ENCODE measurements around the gene ENTR1.
"Not testable (repeated sequence)": the region's sequence is repeated elsewhere in the genome, so short reads cannot be mapped to it uniquely, and the experiment has no call there.

The ENTR1 gene

DNA sequence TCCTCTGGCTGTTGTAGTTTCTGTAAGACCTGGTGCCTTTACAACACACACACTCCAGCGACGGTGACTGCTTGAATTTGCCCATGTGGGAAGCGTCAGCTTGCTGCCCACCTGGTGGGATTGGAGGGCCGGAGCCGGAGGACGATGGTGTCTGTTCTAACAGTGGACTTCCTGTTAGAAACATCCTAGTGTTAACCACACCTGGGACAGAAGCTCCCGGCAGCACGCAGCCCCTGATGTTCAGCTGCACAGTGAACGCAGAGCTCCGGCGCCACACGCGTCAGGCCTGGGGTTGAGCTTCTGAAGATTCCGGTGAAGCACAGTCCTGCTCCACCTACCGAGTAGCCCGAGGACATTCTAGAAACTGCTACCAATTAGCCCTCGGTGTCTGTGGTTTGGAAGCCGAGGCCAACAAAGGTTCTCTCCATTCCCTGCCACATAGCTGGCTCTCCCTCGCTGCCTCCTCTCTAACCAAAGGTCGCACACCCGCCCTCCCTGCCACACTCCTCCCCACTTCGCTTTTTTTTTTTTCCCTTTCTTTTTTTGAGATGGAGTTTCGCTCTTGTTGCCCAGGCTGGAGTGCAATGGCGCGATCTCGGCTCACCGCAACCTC is 14.4 kb upstream of the ENTR1 start:
- no peak for DNase-seq
- in situ Hi-C loops (cut with MboI; ENCODE audit: low pct_unique_long_range_greater_than_20kb, low sequenced_read_pairs): no loop called here

DNA sequence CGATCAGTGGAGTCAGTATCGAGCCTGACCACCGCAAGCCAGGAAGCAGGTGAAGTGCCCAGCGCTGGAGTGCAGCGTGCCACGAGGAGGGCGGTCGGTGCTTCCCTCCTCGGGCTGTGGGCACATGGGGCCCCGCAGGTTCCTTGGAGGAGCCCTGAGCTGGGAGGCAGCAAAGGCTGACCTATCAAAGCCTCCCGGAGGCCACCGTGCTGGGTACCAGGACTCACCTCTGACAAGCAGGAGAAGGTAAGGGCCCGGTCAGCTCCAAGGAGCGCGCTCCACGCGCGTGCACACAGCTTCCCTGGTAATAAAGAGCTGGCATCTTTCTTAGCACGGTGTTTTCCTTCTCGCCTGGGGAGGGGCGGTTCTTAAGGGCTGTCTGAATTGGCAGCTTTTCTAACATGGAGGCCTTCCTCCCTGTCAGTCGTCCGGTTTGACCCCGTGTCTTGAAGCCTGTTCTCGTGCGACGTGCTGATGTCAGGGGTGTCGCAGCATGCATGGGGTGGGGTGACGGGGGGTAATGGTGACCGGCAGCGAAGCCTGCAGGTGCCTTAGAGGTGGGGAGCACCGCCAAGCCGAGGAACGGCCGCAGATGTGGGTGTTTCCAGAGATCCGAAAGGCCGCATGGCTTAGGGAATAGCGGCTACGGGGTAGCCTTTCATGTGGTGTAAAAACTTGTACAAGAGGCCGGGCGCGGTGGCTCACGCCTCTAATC is 13.2 kb upstream of the ENTR1 start:
- in situ Hi-C loops (cut with MboI; ENCODE audit: low pct_unique_long_range_greater_than_20kb, low sequenced_read_pairs): no loop called here
- DNase-seq: no peak

DNA sequence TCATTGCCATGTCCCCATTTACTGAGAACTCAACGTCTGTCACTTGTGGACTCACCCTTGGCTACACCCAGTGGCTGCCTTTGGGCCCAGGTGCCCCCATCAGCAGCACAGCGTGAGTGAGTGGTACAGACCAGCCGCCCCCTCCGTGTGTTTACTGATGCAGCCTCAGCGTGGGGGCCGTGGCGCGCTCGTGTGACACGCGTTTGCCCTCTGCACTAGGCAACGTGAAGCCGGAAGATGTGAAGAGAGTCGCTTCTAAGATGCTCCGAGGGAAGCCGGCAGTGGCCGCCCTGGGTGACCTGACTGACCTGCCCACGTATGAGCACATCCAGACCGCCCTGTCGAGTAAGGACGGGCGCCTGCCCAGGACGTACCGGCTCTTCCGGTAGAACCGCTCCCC is 12.5 kb upstream of the ENTR1 start:
- in situ Hi-C loops (cut with MboI; ENCODE audit: low pct_unique_long_range_greater_than_20kb, low sequenced_read_pairs): no loop called here
- DNase-seq: no peak

DNA sequence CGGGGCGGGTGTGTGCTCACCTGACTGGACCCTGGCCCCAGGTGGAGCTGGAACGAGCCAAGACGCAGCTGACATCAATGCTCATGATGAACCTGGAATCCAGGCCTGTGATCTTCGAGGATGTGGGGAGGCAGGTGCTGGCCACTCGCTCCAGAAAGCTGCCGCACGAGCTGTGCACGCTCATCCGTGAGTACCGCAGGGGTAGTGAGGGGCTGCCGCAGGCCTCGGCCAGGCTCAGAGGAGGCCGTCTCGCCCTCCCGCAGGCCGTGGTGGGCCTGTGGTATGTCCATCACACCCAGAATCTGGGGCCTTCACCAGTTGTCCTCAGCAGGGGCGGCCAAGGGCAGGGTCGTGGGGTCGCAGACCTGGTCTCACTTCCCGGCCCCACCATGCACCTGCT is 11.4 kb upstream of the ENTR1 start:
- in situ Hi-C loops (cut with MboI; ENCODE audit: low pct_unique_long_range_greater_than_20kb, low sequenced_read_pairs): no loop called here
- DNase-seq: no peak

DNA sequence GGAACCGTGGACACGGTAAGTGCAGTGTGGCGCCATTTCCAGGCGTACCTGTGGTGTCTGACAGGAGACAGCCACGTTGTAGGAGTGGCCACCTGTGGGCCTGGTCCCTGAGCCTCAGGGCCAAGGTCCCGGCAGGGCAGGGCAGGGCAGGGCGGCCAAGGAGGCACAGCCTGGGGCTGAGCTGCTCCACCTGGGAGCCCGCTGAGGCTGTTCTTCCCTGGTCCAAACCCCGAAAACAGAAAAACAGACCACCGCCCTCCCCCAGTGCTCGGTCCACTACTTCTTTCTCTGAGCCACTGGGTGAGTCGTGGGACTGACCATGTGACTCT is 8.6 kb upstream of the ENTR1 start:
- in situ Hi-C loops (cut with MboI; ENCODE audit: low pct_unique_long_range_greater_than_20kb, low sequenced_read_pairs): no loop called here
- no peak for DNase-seq

DNA sequence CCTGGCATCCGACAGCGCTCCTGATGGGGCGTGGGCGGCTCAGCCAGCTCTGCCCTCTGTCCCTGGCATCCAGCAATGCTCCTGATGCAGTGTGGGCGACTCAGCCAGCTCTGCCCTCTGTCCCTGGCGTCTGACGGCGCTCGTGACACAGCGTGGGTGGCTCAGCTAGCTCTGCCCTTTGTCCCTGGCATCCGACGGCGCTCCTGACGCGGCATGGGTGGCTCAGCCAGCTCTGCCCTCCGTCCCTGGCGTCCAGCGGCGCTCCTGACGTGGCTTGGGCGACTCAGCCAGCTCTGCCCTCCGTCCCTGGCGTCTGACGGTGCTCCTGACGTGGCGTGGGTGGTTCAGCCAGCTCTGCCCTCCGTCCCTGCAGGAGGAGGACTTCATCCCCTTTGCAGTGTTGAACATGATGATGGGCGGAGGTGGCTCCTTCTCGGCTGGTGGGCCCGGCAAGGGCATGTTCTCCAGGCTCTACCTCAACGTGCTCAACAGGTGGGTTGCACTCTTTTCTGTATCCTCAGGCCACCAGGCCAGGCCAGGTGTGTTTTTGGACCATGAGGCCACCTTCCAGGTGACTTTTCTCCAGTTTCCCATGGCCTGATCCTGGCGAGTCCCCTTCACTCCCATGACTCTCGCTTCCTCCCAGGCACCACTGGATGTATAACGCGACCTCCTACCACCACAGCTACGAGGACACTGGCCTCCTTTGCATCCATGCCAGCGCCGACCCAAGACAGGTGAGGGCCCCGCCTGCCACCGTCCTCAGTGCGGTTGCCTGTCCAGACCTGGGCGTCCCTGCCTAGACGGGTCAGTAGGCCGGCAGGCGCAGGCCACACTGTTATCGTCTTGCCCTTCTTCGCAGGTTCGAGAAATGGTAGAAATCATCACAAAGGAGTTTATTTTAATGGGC is 8.0 kb upstream of the ENTR1 start:
- no peak for DNase-seq
- in situ Hi-C loops (cut with MboI; ENCODE audit: low pct_unique_long_range_greater_than_20kb, low sequenced_read_pairs): no loop called here

DNA sequence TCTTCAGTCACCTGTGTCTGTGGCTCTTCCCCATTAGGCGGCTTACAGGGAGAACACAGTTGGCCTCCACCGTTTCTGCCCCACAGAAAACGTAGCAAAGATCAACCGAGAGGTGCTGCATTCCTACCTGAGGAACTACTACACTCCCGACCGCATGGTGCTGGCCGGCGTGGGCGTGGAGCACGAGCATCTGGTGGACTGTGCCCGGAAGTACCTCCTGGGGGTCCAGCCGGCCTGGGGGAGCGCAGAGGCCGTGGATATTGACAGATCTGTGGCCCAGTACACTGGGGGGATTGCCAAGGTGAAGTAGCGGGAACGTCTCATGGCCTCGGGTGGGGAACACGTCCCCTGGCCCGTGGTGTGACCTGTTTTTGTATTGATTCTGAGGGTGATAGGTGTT is 6.5 kb upstream of the ENTR1 start:
- in situ Hi-C loops (cut with MboI; ENCODE audit: low pct_unique_long_range_greater_than_20kb, low sequenced_read_pairs): no loop called here
- no peak for DNase-seq

DNA sequence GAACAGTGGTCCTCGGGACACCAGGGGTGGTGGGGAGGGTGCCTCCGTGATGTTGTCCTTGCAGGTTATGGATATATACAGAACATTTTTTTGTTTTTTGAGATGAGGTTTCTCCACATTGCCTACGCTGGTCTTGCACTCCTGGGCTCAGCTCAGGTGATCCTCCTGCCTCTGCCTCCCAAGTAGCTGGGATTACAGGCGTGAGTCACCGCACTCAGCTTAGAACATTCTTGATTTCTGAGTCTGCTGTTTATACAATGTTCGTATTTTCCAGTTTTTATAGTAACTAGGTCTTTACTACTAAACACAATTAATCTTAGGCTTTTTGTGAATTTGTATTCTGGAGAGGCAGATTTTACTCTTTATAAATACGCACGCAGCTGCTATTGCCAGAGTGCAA is 6.0 kb upstream of the ENTR1 start:
- in situ Hi-C loops (cut with MboI; ENCODE audit: low pct_unique_long_range_greater_than_20kb, low sequenced_read_pairs): no loop called here
- no peak for DNase-seq

DNA sequence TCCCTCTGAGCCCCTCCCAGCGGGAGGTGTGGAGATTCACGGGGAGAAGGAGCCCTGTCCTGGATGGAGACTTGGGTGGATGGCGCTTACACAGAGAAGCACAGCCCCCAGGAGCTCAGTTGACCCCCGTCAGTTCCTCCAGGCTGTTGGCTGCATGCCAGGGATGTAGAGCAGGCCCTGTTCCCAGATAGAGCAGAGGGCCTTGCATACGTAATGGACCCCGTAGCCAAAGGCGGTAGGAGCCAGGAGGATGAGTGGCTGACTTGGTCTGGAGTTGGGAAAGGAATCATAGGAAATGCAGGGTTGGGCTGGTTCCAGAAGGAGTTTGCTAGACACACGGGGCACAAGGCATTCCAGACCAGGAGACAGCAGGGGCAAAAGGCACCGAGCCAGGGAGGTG is 2.5 kb upstream of the ENTR1 start:
- no peak for DNase-seq
- in situ Hi-C loops (cut with MboI; ENCODE audit: low pct_unique_long_range_greater_than_20kb, low sequenced_read_pairs): no loop called here

DNA sequence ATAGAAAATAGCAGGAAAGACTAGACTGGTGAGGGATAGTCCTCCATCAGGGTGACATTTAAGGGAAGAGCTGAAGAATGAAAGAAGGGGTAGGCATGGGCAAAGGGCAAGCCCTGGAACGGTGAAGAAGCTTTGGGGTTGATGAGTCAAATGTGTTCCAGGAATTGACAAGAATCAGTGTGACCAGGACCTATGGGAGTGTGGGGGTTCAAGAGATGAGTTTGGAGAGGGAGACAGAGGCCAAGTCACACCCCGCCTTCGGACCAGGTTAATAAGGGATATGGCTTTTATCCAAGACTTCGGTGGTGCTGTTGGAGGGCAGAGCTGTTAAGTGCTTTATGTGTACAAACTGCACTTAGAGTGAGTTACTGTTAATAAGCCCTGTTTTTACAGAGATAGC is 964 bp upstream of the ENTR1 start:
- in situ Hi-C loops (cut with MboI; ENCODE audit: low pct_unique_long_range_greater_than_20kb, low sequenced_read_pairs): no loop called here
- DNase-seq: no peak

DNA sequence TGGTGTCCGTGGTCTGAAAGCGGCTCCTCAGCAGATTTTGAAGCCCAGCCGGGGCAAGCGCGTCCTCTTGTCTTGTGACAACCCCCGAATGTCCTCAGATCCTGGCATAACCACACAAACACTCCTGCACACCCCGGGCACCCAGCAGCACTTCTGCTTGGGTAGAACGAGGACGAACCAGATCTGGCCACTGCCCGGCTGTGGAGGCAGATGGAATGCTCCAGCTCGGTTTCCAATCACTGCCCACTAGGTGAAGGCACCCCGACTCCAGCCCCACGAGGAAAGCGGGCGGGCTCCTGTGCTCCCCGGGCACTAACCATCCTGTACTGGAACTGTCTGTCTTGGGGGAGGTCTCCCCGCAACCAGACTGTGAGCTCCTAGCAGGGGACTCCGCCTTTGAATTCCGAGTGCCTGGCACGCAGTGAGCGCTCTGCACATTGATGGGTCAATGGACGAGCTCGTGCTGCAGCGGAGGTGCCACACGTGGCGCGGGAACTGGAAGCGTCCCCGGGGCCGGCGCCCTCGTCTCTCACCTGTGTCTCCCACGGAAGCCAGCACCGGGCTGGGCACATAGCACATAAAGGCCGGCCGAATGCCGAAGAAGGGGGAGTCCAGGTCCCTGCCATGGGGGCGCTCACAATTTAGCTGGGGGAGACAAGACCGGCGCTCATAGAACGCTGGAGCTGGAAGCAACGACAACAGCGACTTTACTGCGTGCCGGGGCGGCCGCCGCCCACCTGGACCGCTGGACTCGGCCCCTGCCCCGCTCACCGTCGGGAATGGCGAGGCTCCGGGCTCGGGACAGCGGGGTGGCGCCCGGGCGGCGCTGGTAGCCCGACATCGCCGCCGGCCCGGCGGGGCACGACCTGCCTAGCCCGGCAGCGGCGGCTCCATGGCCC is 608 bp downstream of the ENTR1 start:
- in situ Hi-C loops (cut with MboI; ENCODE audit: low pct_unique_long_range_greater_than_20kb, low sequenced_read_pairs): no loop called here
- DNase-seq: peak; percentile 36

DNA sequence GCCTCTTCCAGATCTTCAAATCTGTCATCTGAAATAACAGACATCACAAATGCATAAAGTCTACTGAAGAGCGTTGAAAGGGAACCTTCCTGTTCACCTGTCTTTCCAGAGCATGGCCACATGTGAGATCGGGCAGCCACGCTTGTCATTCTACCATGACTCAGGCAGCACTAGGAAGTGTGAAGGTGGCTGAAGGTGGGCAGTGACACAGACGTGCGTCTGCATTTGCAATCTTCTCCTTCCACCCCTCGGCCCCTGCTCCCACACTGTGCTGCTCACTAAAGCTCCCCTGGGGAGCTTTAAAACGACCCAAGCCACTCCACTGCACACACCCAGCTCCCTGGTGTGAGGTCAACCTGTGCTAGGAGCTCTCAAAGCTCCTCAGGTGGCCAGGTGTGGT is 2.5 kb downstream of the ENTR1 start:
- in situ Hi-C loops (cut with MboI; ENCODE audit: low pct_unique_long_range_greater_than_20kb, low sequenced_read_pairs): no loop called here

DNA sequence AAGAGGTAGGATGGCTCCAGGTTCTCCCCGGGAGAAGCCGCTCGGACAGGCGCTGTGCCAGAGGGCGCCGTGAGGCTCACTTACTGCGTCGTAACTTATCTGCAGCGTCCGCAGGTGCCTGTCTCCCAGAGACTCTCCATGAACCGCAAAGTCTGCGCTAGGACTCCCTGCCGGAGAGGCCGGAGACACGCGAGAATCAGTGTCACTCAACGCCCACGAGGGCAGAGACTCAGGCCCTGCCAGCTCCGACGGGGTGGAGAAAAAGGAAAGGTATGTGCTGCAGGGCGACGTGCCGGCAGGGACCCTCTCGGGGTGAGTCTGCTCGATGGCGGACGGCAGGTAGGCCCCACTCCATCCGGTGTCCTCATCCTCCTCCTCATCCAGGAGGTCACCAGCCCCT is 3.4 kb downstream of the ENTR1 start:
- DNase-seq; in situ Hi-C loops (cut with MboI; ENCODE audit: low pct_unique_long_range_greater_than_20kb, low sequenced_read_pairs): not testable (repeated sequence)

More for the DNA sequence above, 2.5 kb downstream of the ENTR1 start:
- no peak for DNase-seq

DNA sequence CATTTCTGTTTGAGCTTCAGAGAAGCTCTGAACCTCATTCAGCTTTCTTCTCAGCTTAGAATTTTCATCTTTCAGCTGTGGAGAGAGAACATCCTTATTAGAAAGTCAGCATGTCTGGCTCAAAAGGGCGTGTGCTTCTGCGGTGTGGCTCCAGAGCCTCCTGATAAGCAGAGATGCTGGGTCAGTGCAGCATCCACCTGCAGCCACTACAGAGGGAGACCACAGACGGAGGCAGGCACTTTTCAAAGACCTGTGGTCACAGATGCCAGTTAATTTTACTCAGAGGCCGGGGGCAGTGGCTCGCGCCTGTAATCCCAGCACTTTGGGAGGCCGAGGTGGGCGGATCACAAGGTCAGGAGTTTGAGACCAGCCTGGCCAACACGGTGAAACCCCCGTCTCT is 4.5 kb downstream of the ENTR1 start:
- DNase-seq; in situ Hi-C loops (cut with MboI; ENCODE audit: low pct_unique_long_range_greater_than_20kb, low sequenced_read_pairs): not testable (repeated sequence)

DNA sequence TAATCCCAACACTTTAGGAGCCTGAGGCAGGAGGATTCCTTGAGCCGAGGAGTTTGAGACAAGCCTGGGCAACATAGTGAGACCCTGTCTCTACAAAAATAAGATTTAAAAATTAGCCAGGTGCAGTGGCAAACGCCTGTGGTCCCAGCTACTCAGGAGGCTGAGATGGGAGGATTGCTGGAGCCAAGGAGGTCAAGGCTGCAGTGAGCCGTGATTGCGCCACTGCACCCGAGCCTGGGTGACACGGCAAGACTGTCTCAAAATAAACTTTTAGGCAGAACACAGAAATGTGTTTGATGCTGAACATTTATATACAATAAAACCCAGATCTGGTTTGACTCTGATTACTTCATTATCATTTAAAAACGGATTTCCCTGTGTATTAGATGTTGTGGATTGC is 4.9 kb downstream of the ENTR1 start:
- no peak for DNase-seq
- in situ Hi-C loops (cut with MboI; ENCODE audit: low pct_unique_long_range_greater_than_20kb, low sequenced_read_pairs): no loop called here

DNA sequence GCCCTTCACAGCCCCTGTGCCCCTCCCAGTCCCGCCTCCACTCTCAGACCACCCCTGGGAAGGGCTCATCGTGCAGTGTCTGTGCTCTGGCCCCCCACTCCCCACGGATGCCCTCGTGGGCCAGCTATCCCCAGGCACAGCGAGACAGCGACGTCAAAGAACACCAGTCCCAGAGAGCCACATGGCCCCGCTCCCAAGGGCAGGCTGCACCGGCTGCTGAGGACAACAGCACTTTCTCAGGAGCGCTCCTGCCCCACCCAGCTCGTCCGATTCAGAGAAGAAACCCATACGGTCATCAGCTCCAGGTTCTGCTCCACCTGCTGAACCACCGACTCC is 5.6 kb downstream of the ENTR1 start:
- in situ Hi-C loops (cut with MboI; ENCODE audit: low pct_unique_long_range_greater_than_20kb, low sequenced_read_pairs): no loop called here
- DNase-seq: no peak

DNA sequence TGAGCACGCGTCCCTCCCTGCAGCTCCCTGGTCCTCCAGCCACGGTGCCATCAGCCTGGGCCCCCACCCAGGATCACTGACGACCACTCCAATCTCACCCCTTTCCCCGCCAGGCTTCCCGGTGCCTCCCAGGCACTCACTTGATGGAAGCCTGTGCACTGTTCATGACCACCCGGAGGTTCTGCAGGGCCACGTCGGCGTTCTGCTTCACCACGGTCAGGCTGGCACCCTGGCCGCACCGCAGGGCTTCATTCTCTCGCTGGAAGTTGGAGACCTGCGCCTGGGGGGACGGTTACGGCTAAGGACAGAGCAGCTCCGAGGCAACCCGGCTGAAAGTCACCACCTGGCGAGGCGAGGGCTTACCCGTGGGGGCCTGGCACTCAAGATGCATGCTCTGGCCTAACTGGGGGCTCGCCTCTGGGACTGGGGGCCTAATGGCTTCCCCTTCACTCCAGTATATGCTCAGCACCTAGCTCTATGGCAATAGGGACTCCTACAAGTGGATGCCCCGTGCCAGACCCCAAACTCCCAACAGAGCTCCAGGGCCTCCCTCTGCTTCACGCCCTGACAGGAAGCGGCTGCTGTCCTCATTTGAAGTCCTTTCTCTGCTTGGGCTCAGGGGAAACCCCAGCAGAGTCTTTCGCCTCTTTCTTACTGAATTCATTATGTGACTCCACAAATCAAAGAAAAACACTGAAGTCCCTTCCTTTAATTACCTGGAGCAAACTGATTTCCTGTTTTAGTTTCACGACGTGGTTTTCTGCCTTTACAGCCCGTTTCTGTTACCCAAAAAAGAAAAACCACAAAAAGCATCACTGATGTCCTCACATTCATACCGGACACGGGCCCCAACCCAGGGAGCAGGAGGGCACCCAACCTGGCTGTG is 6.3 kb downstream of the ENTR1 start:
- in situ Hi-C loops (cut with MboI; ENCODE audit: low pct_unique_long_range_greater_than_20kb, low sequenced_read_pairs): no loop called here
- no peak for DNase-seq

DNA sequence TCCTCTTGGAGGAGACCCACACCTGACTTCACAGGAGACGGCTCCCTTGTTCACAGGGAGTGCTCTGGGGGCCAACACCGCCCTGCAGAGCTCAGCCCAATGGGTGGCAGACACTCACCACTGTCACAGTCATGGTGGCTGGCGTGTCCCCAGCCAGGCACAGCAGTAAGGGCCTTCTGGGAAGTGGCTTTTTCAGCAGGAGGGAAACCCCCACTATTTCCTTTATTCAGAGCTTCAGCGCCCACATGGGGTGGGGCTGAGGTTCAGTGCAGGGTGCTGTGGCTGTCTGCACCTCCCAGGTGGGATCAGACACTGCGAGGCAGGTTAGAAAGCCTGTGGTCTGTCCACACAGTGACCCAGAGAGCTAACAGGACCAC is 6.9 kb downstream of the ENTR1 start:
- in situ Hi-C loops (cut with MboI; ENCODE audit: low pct_unique_long_range_greater_than_20kb, low sequenced_read_pairs): no loop called here
- DNase-seq: no peak

DNA sequence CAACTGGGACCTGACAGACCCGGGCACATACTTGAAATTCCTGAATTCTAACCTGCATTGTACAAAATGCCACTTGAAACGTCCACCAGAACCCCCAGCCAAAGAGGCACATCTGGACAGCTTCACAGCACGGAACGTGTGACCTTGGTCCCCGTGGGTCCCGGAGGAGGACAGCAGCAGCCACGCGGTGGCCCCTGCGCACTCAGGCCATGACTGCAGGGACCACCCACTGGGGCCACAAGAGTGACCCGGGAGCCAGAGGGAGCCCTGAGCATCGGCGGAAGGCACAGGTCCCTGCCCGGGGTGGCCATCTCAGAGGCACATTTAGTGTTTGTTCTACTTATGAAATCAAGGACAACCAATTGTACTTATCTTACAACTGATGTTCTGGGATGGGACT is 8.3 kb downstream of the ENTR1 start:
- no peak for DNase-seq
- in situ Hi-C loops (cut with MboI; ENCODE audit: low pct_unique_long_range_greater_than_20kb, low sequenced_read_pairs): no loop called here
